ENCODE data around the gene ADAMTS4.

DNA sequence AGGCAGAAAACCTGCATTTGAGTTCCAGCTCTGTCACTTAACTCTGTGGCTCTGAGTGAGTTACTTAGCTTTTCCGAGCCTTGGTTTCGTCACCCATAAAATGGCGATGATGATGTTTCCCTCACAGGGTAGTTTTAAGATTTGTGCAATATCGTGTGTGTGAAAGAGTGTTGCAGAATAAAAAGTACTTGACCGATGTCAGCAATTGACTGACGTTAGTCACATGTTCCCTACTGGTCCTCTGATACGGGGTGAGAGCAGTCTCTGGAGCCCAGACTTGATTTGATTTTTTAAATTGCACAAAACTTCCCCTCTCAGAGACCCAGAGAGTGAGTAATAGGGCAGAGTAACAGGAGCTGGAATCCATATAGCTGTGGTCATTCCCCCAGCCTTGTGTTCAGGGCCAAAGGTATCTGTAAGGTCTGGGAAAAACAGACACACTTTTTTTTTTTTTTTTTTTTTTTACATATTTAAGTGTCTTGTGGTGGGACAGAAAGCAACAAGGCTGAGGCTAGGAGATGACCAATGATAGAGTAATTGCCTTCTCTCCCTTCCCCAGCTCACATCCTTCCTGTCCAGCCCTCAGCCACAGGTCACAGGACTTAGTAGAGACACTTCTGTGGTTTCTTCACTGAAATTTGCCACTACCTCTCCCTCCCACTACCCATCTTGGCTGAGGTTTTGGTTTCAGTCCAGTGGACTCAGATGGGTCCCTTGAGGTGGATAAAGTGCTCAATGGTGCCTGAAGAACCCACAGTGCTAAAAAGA lies 18.3 kb upstream of the ADAMTS4 start:
- TF ChIP-seq EZH2 (IDR thresholded peaks at IDR 0.05; ENCODE audit: borderline replicate concordance, low read depth, low read length, poor library complexity, severe bottlenecking) (no peak), CTCF (conservative IDR thresholded peaks at IDR 0.05; ENCODE audit: low read depth, low read length) (no peak)
